Urothelium cell line (cell line): ENCODE results near the gene PDXDC1.
A peak's percentile ranks its signal among the peaks of the same experiment; 100 is the strongest.
"Not testable (repeated sequence)": the region's sequence is repeated elsewhere in the genome, so short reads cannot be mapped to it uniquely, and the experiment has no call there.

Experiments used
- DNase-seq: peaks from one replicate; pipeline ENCODE4 v3.0.0; 2011; ENCODE audit warnings: low spot score, mixed read lengths
- FAIRE-seq: peaks from 2 replicates; lab custom pipeline; 2011; peaks lifted over from hg19 to GRCh38; lab: Jason Lieb, UNC

The PDXDC1 gene

GRCh38 chr16:15057681-15058417 is 83.0 kb downstream of the PDXDC1 start:
- DNase-seq (no peak), FAIRE-seq (no peak)

DNA sequence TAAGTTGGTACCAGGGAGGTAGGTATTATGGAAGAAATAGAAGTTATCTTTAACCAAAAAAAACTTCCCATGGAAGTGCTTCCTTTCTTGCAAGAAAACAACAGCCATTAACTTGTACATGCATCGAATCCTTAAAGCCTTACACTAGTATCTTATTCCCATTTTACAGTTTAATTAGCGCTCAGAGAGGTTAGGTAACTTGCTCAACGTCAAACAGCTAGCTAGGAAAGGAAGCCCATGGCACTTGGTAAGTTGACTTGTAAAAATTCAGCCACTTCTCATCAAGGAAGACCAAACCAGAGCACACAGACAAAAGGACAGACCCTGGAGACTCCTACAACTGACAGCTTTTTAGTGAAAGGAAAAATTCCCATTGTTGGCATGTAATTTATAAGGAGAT is 84.5 kb downstream of the PDXDC1 start:
- DNase-seq (no peak), FAIRE-seq (no peak)

DNA sequence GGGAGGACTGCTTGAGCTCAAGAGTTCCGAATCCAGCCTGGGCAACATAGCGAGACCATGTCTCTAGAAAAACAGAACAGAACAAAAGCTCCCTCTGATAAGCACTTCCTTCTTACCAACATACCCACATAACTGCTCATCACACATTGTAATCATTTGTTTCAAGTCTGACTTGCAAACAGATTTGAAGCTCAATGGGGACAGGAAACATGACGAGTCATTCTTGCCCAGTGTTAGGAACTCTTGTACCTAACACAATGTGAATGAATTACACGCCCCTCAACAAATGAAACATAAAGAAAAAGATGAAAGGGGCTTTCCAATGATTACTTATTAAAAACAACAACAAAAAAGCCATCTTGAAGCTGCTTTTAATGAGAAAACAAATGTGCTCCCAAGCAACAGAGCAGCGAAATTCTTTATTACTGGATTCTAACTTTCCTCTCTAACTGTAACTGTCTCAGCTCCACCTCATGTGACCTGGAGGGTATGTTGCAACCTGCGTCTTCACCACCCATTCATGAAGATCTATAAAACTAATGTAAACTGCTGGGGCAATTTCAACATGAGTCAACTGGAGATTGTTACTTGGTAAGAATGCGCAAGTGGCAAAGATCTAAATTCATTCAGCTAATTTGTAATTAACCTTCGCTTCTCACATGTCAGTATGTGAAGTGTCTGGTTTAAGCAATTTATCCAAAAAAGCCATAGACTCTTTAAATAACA is 87.4 kb downstream of the PDXDC1 start:
- not testable (repeated sequence) for DNase-seq, FAIRE-seq

- not testable (repeated sequence) for FAIRE-seq, DNase-seq
Observed at GRCh38 chr16:15065961-15066360, 91.1 kb downstream of the PDXDC1 start.

DNA sequence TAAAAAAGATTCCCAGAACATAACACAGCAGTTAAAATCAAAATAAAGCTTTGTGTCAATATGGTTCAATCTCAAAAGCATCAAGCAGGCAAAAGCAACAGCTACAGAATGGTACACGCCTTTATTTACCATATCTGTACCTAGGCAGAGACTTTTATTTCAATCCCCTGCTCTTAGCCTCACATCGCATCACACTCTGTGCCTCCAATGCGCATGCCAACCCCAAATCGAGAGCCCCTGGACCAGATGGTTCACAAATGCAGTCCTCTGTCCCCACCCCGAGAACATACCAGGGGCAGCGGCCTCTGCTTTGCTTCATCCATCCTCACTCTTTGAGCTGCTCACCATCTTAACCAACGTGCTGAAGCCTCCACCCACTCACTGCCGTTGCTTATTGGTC is 91.9 kb downstream of the PDXDC1 start:
- not testable (repeated sequence) for FAIRE-seq

DNA sequence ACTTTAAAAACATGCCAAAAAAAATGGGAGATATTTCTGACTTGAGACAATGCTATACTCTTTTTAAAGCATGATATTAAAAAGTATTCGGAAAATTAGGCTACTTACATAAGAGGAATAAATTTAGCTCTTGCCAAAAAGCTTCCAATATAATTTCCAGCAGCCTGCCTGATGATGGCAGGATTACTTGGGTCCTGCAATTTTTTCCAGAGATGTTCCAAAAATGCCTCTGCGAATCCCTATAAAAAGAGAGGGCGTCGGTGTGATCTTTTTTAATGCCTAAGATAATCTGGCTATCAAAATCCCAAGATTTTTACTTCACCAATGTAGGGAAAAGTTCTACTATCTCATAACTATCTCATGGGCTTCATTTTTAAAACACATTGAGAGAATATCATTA is 96.2 kb downstream of the PDXDC1 start:
- not testable (repeated sequence) for DNase-seq, FAIRE-seq

More for the DNA sequence above, 91.9 kb downstream of the PDXDC1 start:
- DNase-seq: not testable (repeated sequence)

GRCh38 chr16:15071916-15072769 is 97.3 kb downstream of the PDXDC1 start:
- not testable (repeated sequence) for FAIRE-seq, DNase-seq

GRCh38 chr16:15073101-15073500 is 98.3 kb downstream of the PDXDC1 start:
- FAIRE-seq (no peak), DNase-seq (no peak)

DNA sequence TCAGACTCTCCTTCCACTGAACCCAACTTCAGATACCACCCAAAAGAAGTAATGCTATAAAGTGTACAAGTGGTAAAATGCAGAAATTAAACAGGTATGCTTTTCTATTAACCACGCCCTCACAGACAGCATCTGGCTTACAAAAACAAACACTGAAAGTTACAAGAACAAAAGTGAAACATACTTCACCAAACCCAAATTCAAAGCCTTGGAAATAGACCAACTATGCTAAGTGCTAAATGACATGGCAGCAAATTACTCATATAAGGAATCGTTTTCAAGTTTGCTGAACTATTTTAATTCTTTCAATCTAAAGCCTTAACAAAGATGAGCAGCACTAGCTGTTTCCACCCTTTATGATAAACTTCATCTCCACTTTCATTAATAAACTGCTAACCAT is 101.3 kb downstream of the PDXDC1 start:
- not testable (repeated sequence) for DNase-seq, FAIRE-seq

DNA sequence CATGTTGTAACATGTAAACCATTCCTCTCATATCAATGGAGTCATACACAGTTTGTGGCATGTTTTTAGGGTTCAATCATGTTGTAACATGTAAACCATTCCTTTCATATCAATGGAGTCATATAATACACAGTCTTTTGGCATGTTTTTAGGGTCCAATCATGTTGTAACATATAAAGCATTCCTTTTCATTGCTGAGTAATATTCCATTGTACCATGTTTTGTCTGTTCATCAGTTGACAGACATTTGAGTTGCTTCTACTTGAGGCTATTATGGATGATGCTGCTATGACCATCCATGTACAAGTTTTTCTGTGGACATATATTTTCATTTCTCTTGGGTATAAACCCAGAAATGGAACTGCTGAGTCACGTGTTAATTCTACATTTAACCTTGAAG is 106.1 kb downstream of the PDXDC1 start:
- DNase-seq, FAIRE-seq: not testable (repeated sequence)

- DNase-seq, FAIRE-seq: not testable (repeated sequence)
Observed at GRCh38 chr16:15082788-15083187, 108.0 kb downstream of the PDXDC1 start.

DNA sequence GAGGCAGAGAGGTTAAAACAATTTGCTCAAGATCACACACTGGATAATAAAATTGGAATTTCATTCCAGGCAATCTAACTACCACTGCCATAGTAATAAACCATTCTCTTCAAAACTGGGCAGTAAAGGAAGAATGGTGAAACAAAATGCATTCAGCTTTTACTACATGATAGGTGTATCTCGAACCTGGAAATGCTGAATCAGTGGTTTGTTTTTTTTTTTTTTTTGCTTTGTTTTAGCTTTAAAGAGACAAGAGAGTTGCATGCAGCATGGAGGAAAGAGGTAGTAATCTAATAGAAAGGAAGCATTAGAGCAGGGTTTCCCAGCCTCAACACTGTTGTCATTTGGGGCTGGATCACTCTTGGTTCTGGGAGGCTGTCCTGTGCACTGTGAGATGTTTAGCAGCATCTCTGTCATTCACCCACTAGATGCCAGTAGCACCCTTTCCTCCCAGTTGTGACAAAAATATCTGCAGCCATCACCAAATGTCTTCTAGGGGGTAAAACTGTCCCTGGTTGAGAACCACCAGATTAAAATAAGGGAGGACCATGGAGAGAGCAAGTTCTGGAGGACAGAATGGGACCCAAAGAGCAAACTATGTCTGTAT is 115.9 kb downstream of the PDXDC1 start:
- FAIRE-seq, DNase-seq: not testable (repeated sequence)

DNA sequence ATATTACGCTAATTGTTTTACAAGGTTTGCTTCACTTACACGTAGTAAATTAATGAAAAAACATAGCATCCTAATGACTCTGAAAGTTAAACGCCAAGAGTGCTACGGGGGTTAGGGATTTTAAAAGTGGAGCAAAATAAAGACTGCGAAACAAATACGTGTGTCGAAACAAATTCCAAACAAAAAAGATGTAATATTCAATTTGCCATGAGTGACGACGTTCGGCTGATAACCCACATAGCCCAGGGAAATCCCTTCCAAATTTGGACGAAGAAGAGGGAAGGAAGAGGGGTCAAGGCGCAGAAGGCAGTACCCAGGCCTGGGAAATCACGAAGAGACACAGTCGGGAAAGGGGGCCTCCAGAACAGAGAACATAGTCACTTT is 118.7 kb downstream of the PDXDC1 start:
- not testable (repeated sequence) for FAIRE-seq

GRCh38 chr16:15093955-15094827 is 119.4 kb downstream of the PDXDC1 start, which contains the start of gene RRN3:
Gene RRN3, minus strand, starts transcription at chr16:15094272. Its CDS starts 39 bp downstream, at chr16:15094233.
- FAIRE-seq: not testable (repeated sequence)

More for the DNA sequence above, 118.7 kb downstream of the PDXDC1 start:
- not testable (repeated sequence) for DNase-seq

DNA sequence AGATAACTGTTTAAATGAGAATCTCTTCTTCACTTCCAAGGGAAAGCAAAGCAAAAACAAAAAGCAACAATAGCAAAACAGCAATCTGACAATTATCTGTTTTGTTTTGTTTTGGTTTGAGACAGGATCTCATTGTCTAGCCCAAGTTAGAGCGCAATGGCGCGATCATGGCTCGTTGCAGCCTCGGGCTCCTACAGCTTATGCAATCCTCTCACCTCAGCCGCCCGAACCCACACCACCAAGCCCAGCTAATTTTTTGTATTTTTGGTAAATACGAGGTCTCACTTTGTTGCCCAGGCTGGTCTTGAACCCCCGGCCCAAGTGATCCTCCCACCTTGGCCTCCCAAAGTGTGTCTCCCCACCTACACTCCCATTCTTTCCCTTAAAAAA is 121.8 kb downstream of the PDXDC1 start:
- DNase-seq, FAIRE-seq: not testable (repeated sequence)

More at GRCh38 chr16:15093955-15094827, 119.4 kb downstream of the PDXDC1 start, which contains the start of gene RRN3:
- peak; percentile 83 for DNase-seq

DNA sequence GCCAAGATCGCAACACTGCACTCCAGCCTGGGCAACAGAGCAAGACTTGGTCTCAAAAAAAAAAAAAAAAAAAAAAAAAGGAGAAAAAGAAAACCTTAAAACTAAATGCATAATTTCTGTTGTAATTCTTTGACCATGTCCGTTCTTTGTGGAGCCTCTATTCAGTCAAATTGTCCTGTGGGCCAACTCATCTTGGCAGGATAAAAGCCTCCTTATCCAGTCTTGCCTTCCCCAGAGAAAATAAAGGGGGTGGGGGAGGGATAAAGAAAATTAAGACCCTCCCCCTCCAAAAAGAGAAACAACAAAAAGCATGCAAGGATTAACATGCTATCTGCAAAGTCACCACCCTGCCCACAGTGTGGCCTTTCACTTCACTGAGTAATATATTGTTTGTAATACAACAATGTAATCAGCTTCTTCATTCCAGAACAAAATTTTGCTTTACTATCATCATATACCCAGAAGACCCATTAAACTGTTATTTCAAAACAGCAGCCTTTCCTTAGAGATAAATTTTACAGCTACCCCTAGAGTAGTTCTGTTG is 124.6 kb downstream of the PDXDC1 start:
- FAIRE-seq, DNase-seq: not testable (repeated sequence)

DNA sequence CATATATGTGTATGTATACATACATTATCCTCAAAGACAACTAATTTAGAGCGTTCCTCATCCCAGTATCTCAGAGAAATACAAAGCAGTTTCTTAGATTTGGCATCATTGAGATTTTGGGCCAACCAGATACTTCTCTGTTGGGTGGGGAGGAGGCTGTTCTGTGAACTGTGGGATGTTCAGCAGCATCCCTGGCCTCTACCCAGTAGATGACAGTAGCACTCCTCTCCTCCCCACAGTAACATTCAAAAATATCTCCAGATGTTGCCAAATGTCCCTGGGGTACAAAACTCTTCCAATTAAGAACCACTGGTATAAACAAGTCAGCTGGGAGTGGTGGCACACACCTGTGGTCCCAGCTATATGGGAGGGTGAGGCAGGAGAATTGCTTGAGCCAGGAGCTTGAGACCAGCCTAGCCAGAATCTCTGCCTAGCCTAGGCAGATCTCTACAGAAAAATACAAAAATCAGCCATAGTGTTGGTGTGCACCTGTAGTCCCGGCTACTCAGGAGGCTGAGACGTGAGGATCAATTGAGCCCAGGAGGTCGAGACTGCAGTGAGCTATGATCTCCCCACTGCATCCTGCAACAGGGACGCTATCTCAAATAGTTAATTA is 125.7 kb downstream of the PDXDC1 start:
- FAIRE-seq, DNase-seq: not testable (repeated sequence)

DNA sequence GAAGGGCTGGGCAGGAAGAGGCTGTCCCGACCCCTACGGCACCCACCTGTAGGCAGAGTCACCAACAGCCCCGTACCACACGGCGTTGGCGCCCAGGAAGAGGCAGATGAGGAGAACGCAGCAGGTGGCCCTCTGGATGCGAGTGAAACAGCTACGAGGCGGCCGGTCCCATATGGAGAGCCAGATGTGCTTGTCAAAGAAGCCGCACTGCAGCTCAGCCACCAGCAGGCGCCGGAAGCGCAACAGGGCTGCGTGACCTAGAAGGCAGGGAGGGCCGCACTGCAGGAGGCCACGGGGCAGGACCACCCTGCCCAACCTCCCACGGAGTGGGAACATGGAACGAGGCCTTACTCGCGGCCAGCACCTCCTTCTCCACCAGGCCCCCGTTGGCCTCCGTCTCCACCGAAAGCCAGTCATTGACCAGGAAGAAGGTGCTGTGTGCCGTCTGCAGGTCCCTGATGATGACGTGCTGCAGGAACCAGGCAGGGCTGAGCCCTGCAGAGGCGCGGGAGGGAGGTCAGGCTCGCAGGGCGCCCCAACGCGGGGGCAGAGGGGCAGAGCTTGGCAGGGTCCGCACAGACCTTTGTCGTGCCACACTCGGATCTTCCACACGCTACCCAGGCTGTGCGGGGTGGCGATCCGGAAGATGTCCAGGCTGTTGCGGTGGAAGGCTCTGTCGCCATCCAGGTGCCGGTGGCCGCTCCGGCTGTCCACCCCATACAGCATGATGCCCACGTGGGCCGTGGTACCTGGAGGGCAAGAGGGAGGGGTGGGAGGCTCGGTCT is 153.0 kb downstream of the PDXDC1 start:
- not testable (repeated sequence) for FAIRE-seq, DNase-seq
